CD4-positive, alpha-beta T cell treated with Interleukin-6 at 100 ng/mL for 8 hours (primary cell): ENCODE measurements around the gene SLC9A4.

ENCODE experiments used
- DNase-seq: peaks from one replicate; pipeline ENCODE4 v3.0.0-alpha.2; 2020; ENCODE audit warnings: mixed read lengths, low spot score

SLC9A4 gene

GRCh38 chr2:102453501-102453900 lies 19.5 kb upstream of the SLC9A4 start:
- DNase-seq = no peak

GRCh38 chr2:102455061-102455670 lies 17.9 kb upstream of the SLC9A4 start:
- DNase-seq = no peak

GRCh38 chr2:102460467-102460866 lies 12.6 kb upstream of the SLC9A4 start:
- no peak for DNase-seq

GRCh38 chr2:102461188-102461587 lies 11.8 kb upstream of the SLC9A4 start:
- no peak for DNase-seq

GRCh38 chr2:102463160-102463559 lies 9.9 kb upstream of the SLC9A4 start:
- no peak for DNase-seq

GRCh38 chr2:102470168-102470567 lies 2.9 kb upstream of the SLC9A4 start:
- no peak for DNase-seq

GRCh38 chr2:102473631-102474030 lies 605 bp downstream of the SLC9A4 start:
- DNase-seq = no peak

GRCh38 chr2:102474785-102475184 lies 1.8 kb downstream of the SLC9A4 start:
- no peak for DNase-seq

GRCh38 chr2:102478686-102479470 lies 5.9 kb downstream of the SLC9A4 start:
- no peak for DNase-seq

- no peak for DNase-seq
Measured at GRCh38 chr2:102480285-102481195, 7.5 kb downstream of the SLC9A4 start.

- no peak for DNase-seq
Measured at GRCh38 chr2:102481931-102482330, 8.9 kb downstream of the SLC9A4 start.

- no peak for DNase-seq
Measured at GRCh38 chr2:102483086-102483485, 10.1 kb downstream of the SLC9A4 start.

GRCh38 chr2:102484310-102485061 lies 11.5 kb downstream of the SLC9A4 start:
- no peak for DNase-seq

- no peak for DNase-seq
Measured at GRCh38 chr2:102485147-102485785, 12.2 kb downstream of the SLC9A4 start.

GRCh38 chr2:102486941-102487702 lies 14.1 kb downstream of the SLC9A4 start:
- DNase-seq = no peak

- DNase-seq = no peak
Measured at GRCh38 chr2:102487761-102488462, 14.9 kb downstream of the SLC9A4 start.

- DNase-seq = no peak
Measured at GRCh38 chr2:102489646-102490045, 16.6 kb downstream of the SLC9A4 start.

- DNase-seq = no peak
Measured at GRCh38 chr2:102492006-102492405, 19.0 kb downstream of the SLC9A4 start.

- no peak for DNase-seq
Measured at GRCh38 chr2:102494570-102494969, 21.5 kb downstream of the SLC9A4 start.

GRCh38 chr2:102498414-102498813 lies 25.4 kb downstream of the SLC9A4 start:
- no peak for DNase-seq
